ENCODE results near the gene AXIN2. TPM values are rescaled to one million over a fixed set of nuclear protein-coding genes. Genes with fewer than 3 reads are reported as not detected.

Gene AXIN2
- total RNA-seq, 4 donors from 2014 or later, result 16.5 to 69.3 (median 29.4) TPM

GRCh38 chr17:65503557-65503956, 57.9 kb downstream of the AXIN2 start:
- H3K36me3 ChIP-seq, result no peaks in the 10 kb centered on the region
- TF ChIP-seq CTCF (IDR thresholded peaks at IDR 0.05) (no peak), POLR2A (IDR thresholded peaks at IDR 0.05) (no peak)
- H3K27ac ChIP-seq, result no peak overlapping the region
- DNase-seq, result no peak
- no peak overlapping the region for H3K4me3 ChIP-seq
- no peaks in the 10 kb centered on the region for H3K4me1 ChIP-seq
- H3K9me3 ChIP-seq, result no peaks in the 10 kb centered on the region
- no peaks in the 10 kb centered on the region for H3K27me3 ChIP-seq

- no peak overlapping the region for H3K27ac ChIP-seq
- TF ChIP-seq POLR2A (IDR thresholded peaks at IDR 0.05), result no peak
- TF ChIP-seq CTCF (IDR thresholded peaks at IDR 0.05), result no peak
- H3K4me1 ChIP-seq, result peaks cover 0 to 5% (median 0%) of the 10 kb centered on the region in 4 donors
- no peak for DNase-seq
- H3K9me3 ChIP-seq, result no peaks in the 10 kb centered on the region
- H3K4me3 ChIP-seq, result no peak overlapping the region
- no peaks in the 10 kb centered on the region for H3K36me3 ChIP-seq
- H3K27me3 ChIP-seq, result no peaks in the 10 kb centered on the region
Measured at GRCh38 chr17:65498816-65499215, 62.6 kb downstream of the AXIN2 start.

GRCh38 chr17:65496801-65497200, 64.6 kb downstream of the AXIN2 start:
- Histone ChIP-seq H3K4me3 (no peak overlapping the region), H3K36me3 (no peaks in the 10 kb centered on the region), H3K27me3 (no peaks in the 10 kb centered on the region), H3K27ac (no peak overlapping the region), H3K4me1 (peaks cover 0 to 5% (median 0%) of the 10 kb centered on the region in 4 donors), H3K9me3 (no peaks in the 10 kb centered on the region)
- TF ChIP-seq POLR2A (IDR thresholded peaks at IDR 0.05), result no peak
- TF ChIP-seq CTCF (IDR thresholded peaks at IDR 0.05), result no peak
- DNase-seq, result no peak

GRCh38 chr17:65495122-65496055, 66.1 kb downstream of the AXIN2 start:
- no peaks in the 10 kb centered on the region for H3K27me3 ChIP-seq
- H3K36me3 ChIP-seq, result no peaks in the 10 kb centered on the region
- peak in 2 of 3 donors; percentile 51 to 67 for DNase-seq

More at GRCh38 chr17:65495122-65496055, 66.1 kb downstream of the AXIN2 start:
- H3K4me3 ChIP-seq, result no peak overlapping the region
- H3K4me1 ChIP-seq, result peaks cover 0 to 5% (median 0%) of the 10 kb centered on the region in 4 donors
- peak in 3 of 6 experiments; percentile 18 to 39 (median 33) for TF ChIP-seq CTCF (IDR thresholded peaks at IDR 0.05)
- TF ChIP-seq POLR2A (IDR thresholded peaks at IDR 0.05), result no peak
- no peak overlapping the region for H3K27ac ChIP-seq
- H3K9me3 ChIP-seq, result no peaks in the 10 kb centered on the region
